Body of pancreas (tissue), 4 donors: ENCODE data around the gene PCYT2. TPM values are rescaled to one million over a fixed set of nuclear protein-coding genes. Genes with fewer than 3 reads are reported as not detected.

Experiments
- ATAC-seq: fragments of 150-250 bp; one replicate; pipeline ENCODE4 v1.9.1; 2016
- DNase-seq, 4 donors: peaks; one replicate each; pipeline ENCODE4 v3.0.0-alpha.2; 2019
- H3K27ac ChIP-seq, 4 donors: fragments of 200-600 bp; sonication (generic); 1 replicate in 3 of 4; 2 replicates in 1 of 4; pipeline versions ENCODE4 v1.5.1 to v1.6.1; 2016 to 2019; ENCODE audit warnings: mild to moderate bottlenecking in 1 of 4, mixed read lengths in 1 of 4, moderate library complexity in 1 of 4
- H3K27me3 ChIP-seq, 2 donors: fragments of 200-600 bp; sonication (generic); one replicate each; pipeline ENCODE4 v1.6.0; 2016; ENCODE audit warnings: mild to moderate bottlenecking in 1 of 2
- H3K36me3 ChIP-seq, 2 donors: fragments of 200-600 bp; sonication (generic); replicated peaks in 1 of 2; 2 replicates each; pipeline ENCODE4 v1.5.1; 2016; ENCODE audit warnings: low read depth in 2 of 2; ENCODE audit not compliant: insufficient read depth in 1 of 2
- H3K4me1 ChIP-seq: fragments of 200-600 bp; sonication (generic); one replicate; pipeline ENCODE4 v1.6.0; 2016
- H3K4me3 ChIP-seq, 2 donors: fragments of 200-600 bp; sonication (generic); 1 replicate in 1 of 2; 2 replicates in 1 of 2; pipeline ENCODE4 v1.5.1; 2016 to 2019
- H3K9me3 ChIP-seq, 3 donors: fragments of 200-600 bp; sonication (generic); 1 replicate in 2 of 3; 2 replicates in 1 of 3; pipeline ENCODE4 v1.5.1; 2016
- POLR2A ChIP-seq, 3 donors: fragments of 450-650 bp; IDR thresholded peaks; one replicate each; pipeline ENCODE4 v1.6.1; 2016; ENCODE audit warnings: antibody characterized with exemption in 3 of 3, mild to moderate bottlenecking in 2 of 3
- WGBS, 2 donors: methylation state at CpG; one replicate each; pipeline ENCODE4 v1.1.5; 2017; 5-methylcytosine and 5-hydroxymethylcytosine counted together
- intact Hi-C: fragments of 100-400 bp; cut with DNase I; formaldehyde crosslinking; loops from one replicate; pipeline ENCODE4 v1.15.1; 2023
- total RNA-seq, 2 donors: library from RNA; depleted of rRNA; stranded (reverse); fragments of >200 nt; gene quantifications; one replicate each; pipeline ENCODE4 v1.1.0, GENCODE V29; 2016
- TF ChIP-seq, protein P1 (sequence below), 7 experiments: fragments of 450-650 bp in 4 of 7; fragments of 200-600 bp in 3 of 7; sonication (generic) in 3 of 7; IDR thresholded peaks; one replicate each; pipeline ENCODE4 v1.5.1; 2016 to 2019; ENCODE audit warnings: antibody characterized with exemption in 7 of 7

The PCYT2 gene
- total RNA-seq, 2 donors from 2014 or later = 13.0 to 25.1 TPM

DNA sequence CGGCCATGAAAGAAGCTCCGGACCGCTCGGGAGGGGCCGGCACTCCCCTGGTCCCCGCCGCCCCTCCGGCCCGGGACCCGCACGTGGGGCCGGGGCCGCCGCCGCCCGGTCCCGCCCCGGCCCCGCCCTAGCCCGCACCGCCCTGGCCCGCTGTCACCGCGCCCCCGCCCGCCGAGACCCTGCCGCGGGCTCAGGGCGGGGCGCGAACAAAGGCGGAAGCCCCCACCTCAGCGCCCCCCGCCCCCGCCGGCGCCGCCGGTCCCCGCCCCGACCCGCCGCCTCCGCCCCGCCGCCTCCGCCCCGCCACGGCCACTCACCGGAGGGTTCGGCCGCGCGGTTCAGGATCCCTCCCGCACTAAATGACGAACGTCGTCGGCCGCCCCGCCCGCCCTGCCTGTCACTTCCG lies 40.2 kb downstream of the PCYT2 start, which contains the start of gene ARHGDIA:
Gene ARHGDIA, minus strand, starts transcription at position 357 of the 406 bp plus-strand sequence. CDS start 1,407 bp downstream, outside the sequence.
- intact Hi-C loops = no loop called here

DNA sequence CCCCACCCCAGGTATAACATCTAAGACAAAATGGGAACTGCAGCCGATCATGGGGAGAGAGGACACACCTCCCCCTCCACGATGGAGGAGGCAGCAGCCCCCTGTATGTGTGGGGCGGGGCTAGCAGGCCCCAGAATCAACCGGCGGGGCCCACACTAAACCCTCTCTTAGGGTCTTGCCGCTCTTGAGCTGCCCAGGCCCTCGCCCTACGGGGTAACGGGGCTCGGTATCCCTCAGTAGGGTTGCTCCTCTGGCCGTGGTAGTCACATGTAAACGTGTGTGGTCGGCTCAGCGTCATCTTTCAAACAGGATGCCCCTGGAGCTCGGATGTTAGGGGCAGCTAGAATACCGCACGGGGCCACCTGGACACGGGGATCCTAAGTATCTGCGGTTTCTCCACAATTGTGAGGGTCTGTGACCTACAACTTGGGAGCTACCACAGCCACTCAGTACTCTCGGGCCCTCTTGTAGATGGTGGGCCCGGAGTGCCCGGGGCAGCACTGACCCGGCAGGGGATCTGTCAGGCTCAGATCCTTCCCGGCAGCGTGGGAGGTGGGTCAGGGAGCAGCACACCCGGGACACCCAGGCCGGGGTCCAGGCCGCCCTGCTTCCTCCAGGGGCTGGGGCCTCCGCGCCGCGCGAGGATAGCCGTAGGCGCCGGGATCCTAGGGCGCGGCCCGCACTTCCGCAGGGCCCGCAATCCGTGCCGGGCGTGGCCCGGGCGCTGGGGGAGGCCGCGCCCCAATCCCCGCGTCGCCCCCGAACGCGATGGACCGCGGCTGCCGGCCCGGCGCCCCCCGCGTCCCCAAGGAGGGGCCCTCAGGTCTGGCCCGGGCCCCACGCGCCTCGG lies 40.8 kb downstream of the PCYT2 start:
- no peaks in the 10 kb centered on the region for H3K36me3 ChIP-seq
- intact Hi-C loops = no loop called here
- peaks cover 61% of the 10 kb centered on the region for H3K4me1 ChIP-seq
- DNase-seq (peak in 3 of 4 donors; percentile 49 to 61 (median 50)), ATAC-seq (peak; percentile 5)
- peak overlapping the region; percentile 3 to 55 for H3K4me3 ChIP-seq
- WGBS, 2 donors = 1 to 10% methylated on average over 8 to 47 of the region's 65 CpGs
- no peaks in the 10 kb centered on the region for H3K27me3 ChIP-seq
- peak overlapping the region; percentile 95 to 99 (median 98) for H3K27ac ChIP-seq
- TF ChIP-seq, protein P1, sequence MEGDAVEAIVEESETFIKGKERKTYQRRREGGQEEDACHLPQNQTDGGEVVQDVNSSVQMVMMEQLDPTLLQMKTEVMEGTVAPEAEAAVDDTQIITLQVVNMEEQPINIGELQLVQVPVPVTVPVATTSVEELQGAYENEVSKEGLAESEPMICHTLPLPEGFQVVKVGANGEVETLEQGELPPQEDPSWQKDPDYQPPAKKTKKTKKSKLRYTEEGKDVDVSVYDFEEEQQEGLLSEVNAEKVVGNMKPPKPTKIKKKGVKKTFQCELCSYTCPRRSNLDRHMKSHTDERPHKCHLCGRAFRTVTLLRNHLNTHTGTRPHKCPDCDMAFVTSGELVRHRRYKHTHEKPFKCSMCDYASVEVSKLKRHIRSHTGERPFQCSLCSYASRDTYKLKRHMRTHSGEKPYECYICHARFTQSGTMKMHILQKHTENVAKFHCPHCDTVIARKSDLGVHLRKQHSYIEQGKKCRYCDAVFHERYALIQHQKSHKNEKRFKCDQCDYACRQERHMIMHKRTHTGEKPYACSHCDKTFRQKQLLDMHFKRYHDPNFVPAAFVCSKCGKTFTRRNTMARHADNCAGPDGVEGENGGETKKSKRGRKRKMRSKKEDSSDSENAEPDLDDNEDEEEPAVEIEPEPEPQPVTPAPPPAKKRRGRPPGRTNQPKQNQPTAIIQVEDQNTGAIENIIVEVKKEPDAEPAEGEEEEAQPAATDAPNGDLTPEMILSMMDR (IDR thresholded peaks at IDR 0.05) = no peak
- peak in 1 of 3 donors; percentile 36 for TF ChIP-seq POLR2A (IDR thresholded peaks at IDR 0.05)
- no peaks in the 10 kb centered on the region for H3K9me3 ChIP-seq

More for the DNA sequence above, 40.2 kb downstream of the PCYT2 start, which contains the start of gene ARHGDIA:
- ATAC-seq (peak; percentile 75), DNase-seq (peak in 2 of 4 donors; percentile 95 to 97)
- Histone ChIP-seq H3K27ac (peak within 1 kb of the TSS; percentile 95 to 99 (median 98)), H3K27me3 (no peaks in the 10 kb centered on the region), H3K36me3 (no peaks in the 10 kb centered on the region), H3K9me3 (no peaks in the 10 kb centered on the region), H3K4me1 (peaks cover 55% of the 10 kb centered on the region), H3K4me3 (peak within 1 kb of the TSS; percentile 55 to 77)
- WGBS, 2 donors = 0% methylated on average over 2 of the region's 64 CpGs; no CpG with 5 or more reads in 1 of the 2 donors
- TF ChIP-seq POLR2A (IDR thresholded peaks at IDR 0.05) = no peak
- TF ChIP-seq, protein P1 (IDR thresholded peaks at IDR 0.05) = no peak

DNA sequence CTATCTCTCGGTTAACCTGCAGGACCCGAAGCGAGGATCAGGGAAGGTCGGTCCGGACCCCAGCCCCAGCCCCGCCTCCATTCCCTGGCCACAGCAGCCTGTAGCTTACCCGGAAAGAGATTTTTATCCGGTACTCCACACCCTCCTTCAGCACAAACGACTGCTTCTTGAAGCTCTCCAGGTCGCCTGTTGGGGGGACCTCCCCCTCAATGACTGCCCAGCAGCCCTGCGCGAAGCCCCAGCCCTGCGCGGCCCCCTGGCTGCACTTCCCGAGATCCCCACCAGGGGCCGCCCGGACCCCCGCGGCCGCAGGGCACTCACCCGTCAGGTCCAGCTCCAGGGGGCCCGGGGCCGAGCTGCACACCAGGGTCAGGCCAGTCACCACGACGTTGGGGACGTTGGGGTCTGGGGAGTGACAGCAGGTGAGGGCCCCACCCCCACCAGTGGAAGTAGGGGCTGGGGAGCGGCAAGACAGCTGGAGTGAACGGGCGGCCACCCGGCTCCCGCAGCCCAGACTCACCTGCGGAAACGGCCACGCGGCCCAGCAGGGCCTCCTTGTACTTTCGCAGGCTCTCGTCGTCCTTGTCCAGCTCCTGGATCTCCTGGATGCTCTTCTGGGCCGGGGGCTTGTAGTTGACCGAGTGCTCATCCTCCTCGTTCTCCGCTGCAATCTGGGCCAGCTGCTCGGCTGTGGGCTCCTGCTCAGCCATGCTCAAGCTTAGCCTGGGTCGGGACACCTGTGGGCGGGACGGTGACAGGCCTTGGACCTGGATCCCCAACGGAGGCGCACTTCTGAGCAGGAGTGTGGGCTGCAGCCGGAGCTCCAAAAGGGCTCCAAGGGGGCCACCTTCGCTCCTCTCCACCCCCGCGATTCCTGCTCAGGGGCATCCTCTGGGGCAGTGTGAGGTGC lies 41.7 kb downstream of the PCYT2 start:
- Histone ChIP-seq H3K27ac (peak overlapping the region; percentile 95 to 99 (median 98)), H3K4me3 (peak overlapping the region in 1 of 2 donors; percentile 3), H3K27me3 (no peaks in the 10 kb centered on the region), H3K36me3 (no peaks in the 10 kb centered on the region), H3K4me1 (peaks cover 70% of the 10 kb centered on the region), H3K9me3 (no peaks in the 10 kb centered on the region)
- TF ChIP-seq POLR2A (IDR thresholded peaks at IDR 0.05) = peak in 1 of 3 donors; percentile 17
- TF ChIP-seq, protein P1 (IDR thresholded peaks at IDR 0.05) = peak; percentile 59 to 83 (median 67)
- ATAC-seq (no peak), DNase-seq (peak; percentile 51 to 60 (median 54))
- intact Hi-C loops = no loop called here
- 32 to 50% methylated on average over 21 to 44 of the region's 52 CpGs for WGBS, 2 donors

DNA sequence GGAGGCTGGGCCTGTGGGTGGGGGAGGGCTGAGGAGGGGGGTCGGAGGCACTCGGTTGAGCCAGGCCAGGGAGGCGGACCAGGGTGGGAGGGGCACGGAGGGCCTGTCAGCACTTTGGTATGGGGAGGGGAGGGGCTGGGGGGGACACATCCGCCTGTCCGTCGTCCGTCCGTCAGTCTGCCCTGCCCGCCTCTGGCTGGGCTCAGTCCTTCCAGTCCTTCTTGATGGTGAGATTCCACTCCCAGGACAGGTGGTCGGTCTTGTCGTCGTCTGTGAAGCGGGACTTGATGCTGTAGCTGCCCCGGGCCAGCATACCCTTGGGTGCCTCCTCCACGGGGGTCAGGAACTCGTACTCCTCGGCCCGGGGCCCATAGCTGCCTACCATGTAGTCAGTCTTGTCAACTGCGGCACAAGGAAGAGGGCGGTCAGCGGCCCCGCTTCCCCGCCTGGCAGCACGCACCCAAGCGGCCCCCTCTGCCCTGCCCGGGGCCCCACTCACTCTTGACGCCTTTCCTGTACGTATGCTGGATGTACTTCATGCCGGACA lies 42.5 kb downstream of the PCYT2 start:
- H3K4me1 ChIP-seq = peaks cover 77% of the 10 kb centered on the region
- no peaks in the 10 kb centered on the region for H3K27me3 ChIP-seq
- ATAC-seq (no peak), DNase-seq (peak; percentile 51 to 69 (median 61))
- H3K36me3 ChIP-seq = no peaks in the 10 kb centered on the region
- no peak for TF ChIP-seq POLR2A (IDR thresholded peaks at IDR 0.05)
- TF ChIP-seq, protein P1 (IDR thresholded peaks at IDR 0.05) = no peak
- peak overlapping the region; percentile 95 to 99 (median 98) for H3K27ac ChIP-seq
- H3K4me3 ChIP-seq = no peak overlapping the region
- 68 to 89% methylated on average over 14 to 30 of the region's 30 CpGs for WGBS, 2 donors
- intact Hi-C loops = no loop called here
- H3K9me3 ChIP-seq = no peaks in the 10 kb centered on the region
